ENCODE results near the gene SLC23A2. TPM values are rescaled to one million over a fixed set of nuclear protein-coding genes. Genes with fewer than 3 reads are reported as not detected.

SLC23A2 gene
- total RNA-seq, 4 donors from 2014 or later: 17.1 to 22.9 (median 20.1) TPM

- no peak for TF ChIP-seq CTCF (IDR thresholded peaks at IDR 0.05)
These were observed 195.5 kb downstream of the SLC23A2 start for GRCh38 chr20:4805663-4806449.

GRCh38 chr20:4802527-4802926, 198.8 kb downstream of the SLC23A2 start:
- DNase-seq (ENCODE audit: low spot score) (no peak), ATAC-seq (ENCODE audit: low FRiP score) (no peak)
- no peak for TF ChIP-seq CTCF (IDR thresholded peaks at IDR 0.05)

More at GRCh38 chr20:4805663-4806449, 195.5 kb downstream of the SLC23A2 start:
- ATAC-seq (ENCODE audit: low FRiP score): no peak
- no peak for DNase-seq (ENCODE audit: low spot score)

Small RNAs within 50 kb of the gene (small RNA-seq; reads per million reads assigned to genes)
- not detected for gene AL121890.1
- not detected for gene RF00322

Other genes with a start within 250 kb of the SLC23A2 start
- gene RASSF2, start 177.9 kb downstream of the SLC23A2 start, total RNA-seq: 10 to 100 TPM; 28.0 to 63.8 (median 44.6) TPM
- gene TMEM230, start 111.6 kb upstream of the SLC23A2 start, total RNA-seq: 100 to 1,000 TPM in 3 of 4 donors, 10 to 100 TPM in 1; 86.5 to 138 (median 127) TPM
- gene PCNA, start 118.4 kb upstream of the SLC23A2 start, total RNA-seq: 10 to 100 TPM; 26.4 to 38.6 (median 30.9) TPM
- 10 to 100 TPM; 27.5 to 49.5 (median 35.5) TPM for gene CDS2, start 125.5 kb upstream of the SLC23A2 start, total RNA-seq